Hepatocyte (in vitro differentiated cells): ENCODE measurements around the gene VGF. TPM values are rescaled to one million over a fixed set of nuclear protein-coding genes. Genes with fewer than 3 reads are reported as not detected.

Experiments
- DNase-seq: peaks from one replicate; pipeline ENCODE4 v3.0.0-alpha.2; 2016; ENCODE audit warnings: low spot score
- H2AFZ ChIP-seq: fragments of 200-600 bp; sonication (generic); 2 replicates; pipeline ENCODE4 v1.6.0; 2016; ENCODE audit warnings: antibody characterized with exemption, mild to moderate bottlenecking
- H3K27ac ChIP-seq: fragments of 200-600 bp; sonication (generic); 2 replicates; pipeline ENCODE4 v1.5.1; 2016; ENCODE audit warnings: mild to moderate bottlenecking
- H3K27me3 ChIP-seq: fragments of 200-600 bp; sonication (generic); 2 replicates; pipeline ENCODE4 v1.6.1; 2016
- H3K36me3 ChIP-seq: fragments of 200-600 bp; sonication (generic); replicated peaks from 2 replicates; pipeline ENCODE4 v1.5.1; 2016; ENCODE audit warnings: low read depth; ENCODE audit not compliant: insufficient read depth
- H3K4me1 ChIP-seq: fragments of 200-600 bp; sonication (generic); 2 replicates; pipeline ENCODE4 v1.5.1; 2016; ENCODE audit warnings: mild to moderate bottlenecking, moderate library complexity; ENCODE audit not compliant: insufficient read depth
- H3K4me2 ChIP-seq: fragments of 200-600 bp; sonication (generic); 2 replicates; pipeline ENCODE4 v1.6.0; 2016
- H3K4me3 ChIP-seq: fragments of 200-600 bp; sonication (generic); 2 replicates; pipeline ENCODE4 v1.5.1; 2016; ENCODE audit warnings: mild to moderate bottlenecking
- H3K79me2 ChIP-seq: fragments of 200-600 bp; sonication (generic); 2 replicates; pipeline ENCODE4 v1.6.0; 2017; ENCODE audit warnings: mild to moderate bottlenecking
- H3K9me2 ChIP-seq: fragments of 200-600 bp; sonication (generic); replicated peaks from 2 replicates; pipeline ENCODE4 v1.6.0; 2017; ENCODE audit warnings: mild to moderate bottlenecking; ENCODE audit not compliant: insufficient read depth
- H3K9me3 ChIP-seq: fragments of 200-600 bp; sonication (generic); 2 replicates; pipeline ENCODE4 v1.5.1; 2016; ENCODE audit warnings: low read depth, mild to moderate bottlenecking
- H4K20me1 ChIP-seq: fragments of 200-600 bp; sonication (generic); 2 replicates; pipeline ENCODE4 v1.6.0; 2016; ENCODE audit warnings: mild to moderate bottlenecking; ENCODE audit not compliant: insufficient read depth, poor library complexity, severe bottlenecking
- EZH2 ChIP-seq: fragments of 200-600 bp; sonication (generic); IDR thresholded peaks from 2 replicates; pipeline ENCODE4 v1.6.1; 2016; ENCODE audit warnings: antibody characterized with exemption, mild to moderate bottlenecking, borderline replicate concordance
- EZH2phosphoT487 ChIP-seq: fragments of 200-600 bp; sonication (generic); IDR thresholded peaks from one replicate; pipeline ENCODE4 v1.6.1; 2018; ENCODE audit warnings: antibody characterized with exemption, mild to moderate bottlenecking, low read depth, moderate library complexity; ENCODE audit not compliant: unreplicated experiment, severe bottlenecking
- WGBS: methylation state at CpG from one replicate; pipeline ENCODE4 v1.1.6; 2016; ENCODE audit warnings: low lambda C conversion rate; ENCODE audit errors: missing lambda C conversion rate; 5-methylcytosine and 5-hydroxymethylcytosine counted together
- polyA plus RNA-seq: library from polyadenylated mRNA; unstranded; fragments of >200 nt; fragmentation: Nextera tagmentation; extraction: Ambion mirVana; gene quantifications from 2 replicates; pipeline ENCODE4 v1.2.1, GENCODE V29; 2016
- total RNA-seq: library from RNA; depleted of rRNA; stranded (reverse); fragments of >200 nt; gene quantifications from 2 replicates; pipeline ENCODE4 v1.2.3, GENCODE V29; 2014
- TF ChIP-seq, protein P1 (sequence below): fragments of 200-600 bp; sonication (generic); IDR thresholded peaks from 2 replicates; pipeline ENCODE4 v1.5.1; 2016; ENCODE audit warnings: antibody characterized with exemption, mild to moderate bottlenecking; ENCODE audit not compliant: poor library complexity

The VGF gene
- total and polyA plus RNA-seq, 2 experiments from 2014 or later = 0.19 to 0.30 TPM

DNA sequence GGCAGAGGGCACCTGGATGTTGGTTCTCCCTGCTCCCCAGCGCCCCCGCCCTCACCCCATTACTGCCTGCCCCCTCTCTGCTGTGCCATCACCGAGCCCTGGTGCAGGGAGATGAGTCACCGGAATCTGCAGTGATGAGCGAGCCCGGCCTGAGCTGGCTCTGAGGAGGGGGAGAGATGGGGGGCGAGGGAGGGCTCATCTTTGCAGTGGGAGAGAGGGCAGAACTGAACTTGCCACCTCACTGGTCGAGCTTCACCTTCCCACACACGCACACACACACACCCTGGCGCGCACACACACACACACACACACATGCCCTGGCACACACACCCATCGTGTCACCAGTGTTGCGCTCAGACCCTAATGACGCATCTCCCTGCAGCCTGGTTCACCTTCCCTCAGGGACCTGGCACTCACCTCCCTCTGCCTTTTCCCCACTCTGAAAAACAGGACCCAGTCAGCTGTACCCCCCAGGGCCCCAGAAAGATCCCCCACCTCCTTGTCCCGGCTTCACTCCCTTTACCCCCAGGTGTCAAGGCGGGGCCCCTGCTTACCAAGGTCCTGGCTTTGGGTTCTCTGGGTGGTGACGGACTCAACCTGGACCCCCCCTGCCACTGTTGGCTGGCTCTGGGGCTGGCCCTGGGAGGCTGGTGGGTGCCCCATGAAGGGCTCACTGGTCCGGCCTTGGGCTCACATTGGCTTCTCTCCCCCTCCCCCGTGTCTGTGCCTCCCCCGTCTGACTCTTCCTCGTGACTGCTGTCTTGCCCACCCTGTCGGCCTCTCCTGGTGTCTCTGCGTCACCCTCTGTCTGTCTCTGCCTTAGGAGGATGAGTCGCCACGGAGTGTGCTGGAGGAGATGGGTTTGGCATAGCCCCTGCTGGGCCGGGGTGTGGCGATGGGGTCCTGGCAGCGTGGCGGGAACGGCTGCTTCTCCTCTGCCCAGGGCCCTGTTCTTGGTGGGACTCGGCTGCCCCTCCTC, 5.4 kb downstream of the VGF start:
- no peak overlapping the region for H3K4me3 ChIP-seq
- H3K27me3 ChIP-seq = peaks cover 25% of the 10 kb centered on the region
- no peak for DNase-seq
- WGBS = 83% methylated on average over 24 of the region's 31 CpGs
- no peaks in the 10 kb centered on the region for H3K36me3 ChIP-seq
- H4K20me1 ChIP-seq = peaks cover 11% of the 10 kb centered on the region
- no peak overlapping the region for H3K4me2 ChIP-seq
- H3K4me1 ChIP-seq = peaks cover 22% of the 10 kb centered on the region
- TF ChIP-seq EZH2phosphoT487 = no peak
- TF ChIP-seq, protein P1, sequence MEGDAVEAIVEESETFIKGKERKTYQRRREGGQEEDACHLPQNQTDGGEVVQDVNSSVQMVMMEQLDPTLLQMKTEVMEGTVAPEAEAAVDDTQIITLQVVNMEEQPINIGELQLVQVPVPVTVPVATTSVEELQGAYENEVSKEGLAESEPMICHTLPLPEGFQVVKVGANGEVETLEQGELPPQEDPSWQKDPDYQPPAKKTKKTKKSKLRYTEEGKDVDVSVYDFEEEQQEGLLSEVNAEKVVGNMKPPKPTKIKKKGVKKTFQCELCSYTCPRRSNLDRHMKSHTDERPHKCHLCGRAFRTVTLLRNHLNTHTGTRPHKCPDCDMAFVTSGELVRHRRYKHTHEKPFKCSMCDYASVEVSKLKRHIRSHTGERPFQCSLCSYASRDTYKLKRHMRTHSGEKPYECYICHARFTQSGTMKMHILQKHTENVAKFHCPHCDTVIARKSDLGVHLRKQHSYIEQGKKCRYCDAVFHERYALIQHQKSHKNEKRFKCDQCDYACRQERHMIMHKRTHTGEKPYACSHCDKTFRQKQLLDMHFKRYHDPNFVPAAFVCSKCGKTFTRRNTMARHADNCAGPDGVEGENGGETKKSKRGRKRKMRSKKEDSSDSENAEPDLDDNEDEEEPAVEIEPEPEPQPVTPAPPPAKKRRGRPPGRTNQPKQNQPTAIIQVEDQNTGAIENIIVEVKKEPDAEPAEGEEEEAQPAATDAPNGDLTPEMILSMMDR = no peak
- no peak for TF ChIP-seq EZH2
- no peak overlapping the region for H3K27ac ChIP-seq
- no peaks in the 10 kb centered on the region for H3K9me3 ChIP-seq
- H3K79me2 ChIP-seq = peaks cover 13% of the 10 kb centered on the region
- H3K9me2 ChIP-seq = no peaks in the 10 kb centered on the region
- no peak overlapping the region for H2AFZ ChIP-seq

DNA sequence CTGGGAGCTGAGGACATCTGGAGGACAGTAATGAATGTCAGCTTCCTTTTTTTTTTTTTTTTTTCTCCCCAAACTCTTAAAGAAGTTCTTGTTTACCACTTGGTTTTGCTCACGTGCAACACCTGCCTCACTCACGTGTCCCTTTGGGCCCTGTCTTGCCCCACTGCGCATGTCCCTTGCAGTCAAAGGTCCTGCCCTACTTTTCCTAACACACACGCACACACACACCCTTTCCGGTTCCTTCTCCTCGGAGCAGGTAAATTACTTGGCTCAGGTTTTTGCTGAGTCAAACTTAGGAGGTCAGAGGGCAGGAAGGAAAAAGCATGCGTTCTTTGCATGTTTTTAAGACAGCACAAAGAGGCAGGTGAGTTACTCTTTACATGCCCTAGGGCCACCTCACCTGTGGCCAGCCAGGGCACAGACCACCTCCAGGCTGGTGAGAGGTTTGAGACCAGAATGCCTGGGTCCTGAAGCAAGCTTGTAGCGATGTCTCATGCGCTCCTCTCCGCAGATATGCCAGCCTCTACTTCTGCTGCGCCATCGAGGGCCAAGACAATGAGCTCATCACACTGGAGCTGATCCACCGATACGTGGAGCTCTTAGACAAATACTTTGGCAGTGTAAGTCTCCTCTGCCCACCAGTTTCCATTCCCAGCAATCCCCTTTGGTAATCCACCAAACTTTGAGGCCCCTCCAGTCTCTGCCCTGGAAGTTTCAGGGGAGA, 8.3 kb downstream of the VGF start:
- no peak overlapping the region for H2AFZ ChIP-seq
- WGBS = 79% methylated on average over 14 of the region's 14 CpGs
- no peak for TF ChIP-seq EZH2
- TF ChIP-seq, protein P1 = no peak
- no peak for TF ChIP-seq EZH2phosphoT487
- H4K20me1 ChIP-seq = peaks cover 3% of the 10 kb centered on the region
- H3K27me3 ChIP-seq = peaks cover under 1% of the 10 kb centered on the region
- H3K4me2 ChIP-seq = no peak overlapping the region
- no peaks in the 10 kb centered on the region for H3K36me3 ChIP-seq
- H3K9me2 ChIP-seq = no peaks in the 10 kb centered on the region
- H3K79me2 ChIP-seq = peaks cover 16% of the 10 kb centered on the region
- H3K4me3 ChIP-seq = no peak overlapping the region
- DNase-seq = no peak
- no peaks in the 10 kb centered on the region for H3K4me1 ChIP-seq
- H3K9me3 ChIP-seq = no peaks in the 10 kb centered on the region
- H3K27ac ChIP-seq = no peak overlapping the region

DNA sequence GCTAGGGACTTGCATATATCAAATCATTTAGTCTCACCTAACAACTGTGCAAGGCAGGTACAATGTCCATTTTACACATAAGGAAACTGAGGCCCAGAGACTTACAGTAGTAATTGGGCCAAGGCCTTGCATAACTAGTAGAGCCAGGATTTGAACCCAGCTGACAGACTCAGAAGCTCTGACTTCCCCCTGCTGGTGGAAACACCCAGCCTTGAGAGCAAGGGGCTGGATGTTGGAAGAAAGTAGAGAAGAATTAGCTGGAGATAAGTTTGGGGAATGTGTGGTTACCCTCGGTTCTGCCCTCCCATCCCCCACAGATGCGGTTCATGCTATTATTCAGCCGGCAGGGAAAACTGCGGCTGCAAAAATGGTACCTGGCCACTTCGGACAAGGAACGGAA, 9.1 kb downstream of the VGF start:
- Histone ChIP-seq H3K79me2 (peaks cover 16% of the 10 kb centered on the region), H3K36me3 (no peaks in the 10 kb centered on the region), H3K4me2 (no peak overlapping the region), H3K27ac (no peak overlapping the region), H4K20me1 (peaks cover under 1% of the 10 kb centered on the region), H3K4me3 (no peak overlapping the region), H2AFZ (no peak overlapping the region), H3K9me3 (no peaks in the 10 kb centered on the region), H3K27me3 (no peaks in the 10 kb centered on the region), H3K9me2 (no peaks in the 10 kb centered on the region), H3K4me1 (no peaks in the 10 kb centered on the region)
- TF ChIP-seq EZH2phosphoT487 (no peak), EZH2 (no peak)
- TF ChIP-seq, protein P1 = no peak
- WGBS = 76% methylated on average over 6 of the region's 6 CpGs
- DNase-seq = no peak
